ENCODE results near the gene ARHGEF4. TPM values are rescaled to one million over a fixed set of nuclear protein-coding genes. Genes with fewer than 3 reads are reported as not detected.
A peak's percentile ranks its signal among the peaks of the same experiment; 100 is the strongest.

Gene ARHGEF4
- total RNA-seq, 1 donor from 2014 or later: 11.5 TPM

DNA sequence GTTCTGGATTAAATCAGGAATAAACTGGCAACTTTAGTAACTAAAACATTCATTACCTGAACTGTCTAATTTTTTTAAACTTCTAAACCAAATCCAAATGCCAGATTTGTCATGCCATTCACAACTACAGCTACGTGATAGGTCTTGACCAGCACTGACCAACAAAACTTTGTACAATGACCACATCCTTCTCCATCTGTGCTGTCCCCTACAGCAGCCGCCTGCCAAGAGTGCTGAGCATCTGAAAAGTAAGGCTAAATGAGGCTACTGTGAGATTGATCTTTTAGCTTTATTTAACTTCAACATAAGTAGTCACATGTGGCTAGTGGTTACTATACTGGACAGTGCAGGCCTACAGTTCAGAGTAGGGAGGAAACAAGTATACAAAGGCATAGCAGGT lies 248.9 kb downstream of the ARHGEF4 start:
- Histone ChIP-seq H3K4me3 (ENCODE audit: low read length in 3 of 3) (no peak overlapping the region), H3K9ac (ENCODE audit: low read depth in 1 of 3, low read length in 3 of 3) (peak overlapping the region; percentile 29 to 33 (median 30)), H3K9me3 (ENCODE audit: control insufficient read depth in 3 of 3, low read length in 3 of 3) (no peaks in the 10 kb centered on the region), H3K36me3 (ENCODE audit: control insufficient read depth in 3 of 3, insufficient read depth in 3 of 3, low read length in 3 of 3) (peaks cover 22 to 28% (median 22%) of the 10 kb centered on the region in 3 donors), H3K27me3 (ENCODE audit: control insufficient read depth in 3 of 3, insufficient read depth in 3 of 3, low read length in 3 of 3) (no peaks in the 10 kb centered on the region), H3K4me1 (ENCODE audit: control insufficient read depth in 3 of 3, insufficient read depth in 3 of 3, low read length in 3 of 3) (peaks cover 6 to 11% (median 10%) of the 10 kb centered on the region in 3 donors), H3K27ac (ENCODE audit: low read depth, low read length) (no peak overlapping the region)

DNA sequence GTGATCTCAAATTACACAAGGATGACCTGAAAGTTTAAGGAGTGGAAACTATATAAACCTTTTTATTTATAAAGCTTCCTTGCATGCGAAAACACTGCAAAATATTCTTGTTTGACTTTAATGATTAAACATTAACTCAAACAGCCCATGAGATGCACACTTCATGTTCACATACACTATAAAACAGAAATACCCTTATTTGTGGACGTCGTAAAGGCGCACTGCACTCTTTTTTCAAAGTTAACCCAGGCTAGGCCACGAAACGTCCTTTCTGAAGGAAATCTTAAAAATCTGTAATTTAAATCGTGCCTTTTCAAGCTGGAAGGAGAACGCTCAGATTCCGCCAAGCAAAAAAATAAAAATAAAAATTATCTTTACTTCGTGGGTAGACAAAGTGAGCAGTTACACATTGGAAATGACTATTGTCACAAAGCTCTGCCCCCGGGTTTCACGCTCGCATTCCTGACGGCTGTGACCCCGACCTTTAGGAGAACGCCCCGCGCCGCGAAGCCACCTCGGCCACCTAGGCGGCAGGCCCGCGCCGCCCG lies 255.8 kb downstream of the ARHGEF4 start:
- H3K9me3 ChIP-seq (ENCODE audit: control insufficient read depth in 3 of 3, low read length in 3 of 3): no peaks in the 10 kb centered on the region
- peak overlapping the region; percentile 95 for H3K27ac ChIP-seq (ENCODE audit: low read depth, low read length)
- H3K27me3 ChIP-seq (ENCODE audit: control insufficient read depth in 3 of 3, insufficient read depth in 3 of 3, low read length in 3 of 3): no peaks in the 10 kb centered on the region
- peaks cover 0 to 11% (median 4%) of the 10 kb centered on the region in 3 donors for H3K4me1 ChIP-seq (ENCODE audit: control insufficient read depth in 3 of 3, insufficient read depth in 3 of 3, low read length in 3 of 3)
- H3K9ac ChIP-seq (ENCODE audit: low read depth in 1 of 3, low read length in 3 of 3): peak overlapping the region; percentile 88 to 97 (median 94)
- H3K36me3 ChIP-seq (ENCODE audit: control insufficient read depth in 3 of 3, insufficient read depth in 3 of 3, low read length in 3 of 3): peaks cover 7 to 14% (median 11%) of the 10 kb centered on the region in 3 donors
- peak overlapping the region; percentile 77 to 83 (median 79) for H3K4me3 ChIP-seq (ENCODE audit: low read length in 3 of 3)

DNA sequence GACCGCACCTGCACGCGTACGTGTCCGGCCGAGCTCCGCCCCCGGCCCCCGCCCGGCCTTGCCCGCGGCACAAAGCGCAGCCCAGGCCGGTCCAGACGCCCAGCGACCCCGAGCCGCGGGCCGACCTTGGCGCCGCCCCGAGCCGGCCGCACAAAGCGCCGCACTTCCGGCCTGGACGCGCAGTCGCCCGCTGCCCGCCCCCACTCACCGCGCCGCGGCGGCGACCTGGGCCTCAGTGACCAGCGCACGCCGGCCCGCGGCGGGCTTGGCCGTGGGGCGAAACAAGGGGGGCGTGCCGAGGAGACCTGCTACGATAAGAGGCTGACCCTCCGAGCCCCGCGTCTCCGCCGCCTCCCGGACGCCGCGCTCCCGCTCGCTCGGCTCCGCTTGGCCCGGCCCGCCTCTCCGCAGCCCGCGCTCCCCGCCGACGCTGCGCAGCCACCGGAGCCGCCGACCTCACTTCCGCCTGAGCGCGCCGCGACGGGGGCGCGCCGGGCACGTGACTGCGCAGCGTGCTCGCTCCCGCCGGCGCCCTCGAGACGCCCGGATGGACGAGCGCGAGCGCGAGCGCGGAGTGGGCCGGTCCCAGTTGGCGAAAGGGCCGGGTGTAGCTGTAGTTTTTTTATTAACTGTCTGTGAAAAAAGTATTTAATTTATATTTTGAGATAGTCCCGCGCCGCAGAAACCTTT lies 256.4 kb downstream of the ARHGEF4 start, which contains the start of gene FAM168B:
Gene FAM168B (minus strand): TSS at position 455 of the 690 bp plus-strand sequence. CDS start 10,814 bp downstream, outside the sequence.
- Histone ChIP-seq H3K27ac (ENCODE audit: low read depth, low read length) (peak within 1 kb of the TSS; percentile 95), H3K27me3 (ENCODE audit: control insufficient read depth in 3 of 3, insufficient read depth in 3 of 3, low read length in 3 of 3) (no peaks in the 10 kb centered on the region), H3K4me1 (ENCODE audit: control insufficient read depth in 3 of 3, insufficient read depth in 3 of 3, low read length in 3 of 3) (peaks cover 0 to 11% (median 4%) of the 10 kb centered on the region in 3 donors), H3K9me3 (ENCODE audit: control insufficient read depth in 3 of 3, low read length in 3 of 3) (no peaks in the 10 kb centered on the region), H3K9ac (ENCODE audit: low read depth in 1 of 3, low read length in 3 of 3) (peak within 1 kb of the TSS; percentile 90 to 97 (median 94)), H3K4me3 (ENCODE audit: low read length in 3 of 3) (peak within 1 kb of the TSS; percentile 77 to 83 (median 79)), H3K36me3 (ENCODE audit: control insufficient read depth in 3 of 3, insufficient read depth in 3 of 3, low read length in 3 of 3) (peaks cover under 1 to 8% (median 5%) of the 10 kb centered on the region in 3 donors)

DNA sequence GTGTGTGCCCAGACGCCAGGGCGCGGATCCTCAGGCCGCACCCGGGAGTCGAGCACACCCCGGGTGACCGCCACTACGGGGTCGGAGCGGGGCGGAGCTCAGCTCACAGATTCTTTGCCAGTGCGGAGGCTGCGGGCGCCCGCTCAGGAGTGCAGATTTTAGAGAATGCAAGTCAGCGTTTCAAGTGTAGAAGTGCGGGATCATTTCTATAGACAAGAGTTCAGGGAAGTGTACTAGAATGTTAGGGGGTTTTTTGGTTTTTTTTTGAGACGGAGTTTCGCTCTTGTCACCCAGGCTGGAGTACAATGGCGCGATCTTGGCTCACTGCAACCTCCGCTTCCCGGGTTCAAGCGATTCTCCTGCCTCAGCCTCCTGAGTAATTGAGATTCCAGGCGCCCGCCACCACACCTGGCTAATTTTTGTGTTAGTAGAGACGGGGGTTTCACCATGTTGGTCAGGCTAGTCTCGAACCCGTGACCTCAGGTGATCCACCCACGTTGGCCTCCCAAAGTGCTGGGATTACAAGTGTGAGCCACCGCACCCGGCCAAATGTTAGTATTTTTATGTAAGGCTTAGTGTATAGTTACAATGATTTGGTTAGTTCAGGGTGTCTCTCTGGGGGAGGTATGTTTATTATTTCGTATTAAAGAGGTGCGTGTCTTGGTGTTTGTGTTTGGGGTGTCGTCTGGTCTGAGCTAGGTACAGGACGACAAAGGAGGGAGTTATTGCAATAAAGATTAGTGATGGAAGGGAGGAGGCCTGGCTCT lies 257.2 kb downstream of the ARHGEF4 start:
- Histone ChIP-seq H3K36me3 (ENCODE audit: control insufficient read depth in 3 of 3, insufficient read depth in 3 of 3, low read length in 3 of 3) (peaks cover 0 to 2% (median 0%) of the 10 kb centered on the region in 3 donors), H3K9me3 (ENCODE audit: control insufficient read depth in 3 of 3, low read length in 3 of 3) (no peaks in the 10 kb centered on the region), H3K27me3 (ENCODE audit: control insufficient read depth in 3 of 3, insufficient read depth in 3 of 3, low read length in 3 of 3) (no peaks in the 10 kb centered on the region), H3K9ac (ENCODE audit: low read depth in 1 of 3, low read length in 3 of 3) (peak overlapping the region; percentile 90 to 97 (median 94)), H3K27ac (ENCODE audit: low read depth, low read length) (peak overlapping the region; percentile 95), H3K4me1 (ENCODE audit: control insufficient read depth in 3 of 3, insufficient read depth in 3 of 3, low read length in 3 of 3) (peaks cover 0 to 11% (median 4%) of the 10 kb centered on the region in 3 donors), H3K4me3 (ENCODE audit: low read length in 3 of 3) (peak overlapping the region; percentile 77 to 83 (median 79))

GRCh38 chr2:131094463-131095281 lies 258.0 kb downstream of the ARHGEF4 start:
- Histone ChIP-seq H3K9ac (ENCODE audit: low read depth in 1 of 3, low read length in 3 of 3) (peak overlapping the region in 1 of 3 donors; percentile 97), H3K36me3 (ENCODE audit: control insufficient read depth in 3 of 3, insufficient read depth in 3 of 3, low read length in 3 of 3) (peaks cover 0 to 2% (median 0%) of the 10 kb centered on the region in 3 donors), H3K27me3 (ENCODE audit: control insufficient read depth in 3 of 3, insufficient read depth in 3 of 3, low read length in 3 of 3) (no peaks in the 10 kb centered on the region), H3K4me3 (ENCODE audit: low read length in 3 of 3) (peak overlapping the region in 1 of 3 donors; percentile 77), H3K4me1 (ENCODE audit: control insufficient read depth in 3 of 3, insufficient read depth in 3 of 3, low read length in 3 of 3) (peaks cover 0 to 11% (median 4%) of the 10 kb centered on the region in 3 donors), H3K27ac (ENCODE audit: low read depth, low read length) (no peak overlapping the region), H3K9me3 (ENCODE audit: control insufficient read depth in 3 of 3, low read length in 3 of 3) (no peaks in the 10 kb centered on the region)

Small RNA genes within 50 kb of the gene (small RNA-seq; reads per million reads assigned to genes)
- gene RF00423: not detected

Other genes starting within 250 kb of the ARHGEF4 start
- gene CFC1, start 237.3 kb upstream of the ARHGEF4 start, total RNA-seq: not detected
- gene POTEJ, start 225.5 kb upstream of the ARHGEF4 start, total RNA-seq: not detected
- gene GPR148, start 107.8 kb upstream of the ARHGEF4 start, total RNA-seq: not detected
- not detected for gene AMER3, start 81.4 kb upstream of the ARHGEF4 start, total RNA-seq

Data from skeletal muscle tissue (tissue), 5 donors.